ENCODE measurements around the gene TALDO1.

DNA sequence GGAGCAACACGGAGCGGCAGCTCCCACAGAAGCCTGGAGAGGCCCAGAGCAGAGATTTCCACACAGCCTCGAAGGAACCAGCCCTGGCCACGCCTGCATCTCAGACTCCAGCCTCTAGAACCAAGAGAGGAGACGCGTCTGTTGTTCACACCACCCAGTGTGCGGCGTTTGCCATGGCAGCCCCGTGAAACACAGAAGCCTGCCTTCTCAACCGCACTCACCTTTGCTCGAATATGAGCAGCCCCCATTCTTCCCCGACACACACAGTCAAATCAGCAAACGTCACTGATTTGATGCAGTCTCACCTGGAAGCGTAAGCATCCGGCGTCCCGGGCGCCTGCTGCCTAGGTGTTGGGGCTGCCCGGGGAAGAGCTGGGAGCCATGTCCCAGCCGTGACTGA, 14.2 kb upstream of the TALDO1 start:
- TF ChIP-seq, protein P1, sequence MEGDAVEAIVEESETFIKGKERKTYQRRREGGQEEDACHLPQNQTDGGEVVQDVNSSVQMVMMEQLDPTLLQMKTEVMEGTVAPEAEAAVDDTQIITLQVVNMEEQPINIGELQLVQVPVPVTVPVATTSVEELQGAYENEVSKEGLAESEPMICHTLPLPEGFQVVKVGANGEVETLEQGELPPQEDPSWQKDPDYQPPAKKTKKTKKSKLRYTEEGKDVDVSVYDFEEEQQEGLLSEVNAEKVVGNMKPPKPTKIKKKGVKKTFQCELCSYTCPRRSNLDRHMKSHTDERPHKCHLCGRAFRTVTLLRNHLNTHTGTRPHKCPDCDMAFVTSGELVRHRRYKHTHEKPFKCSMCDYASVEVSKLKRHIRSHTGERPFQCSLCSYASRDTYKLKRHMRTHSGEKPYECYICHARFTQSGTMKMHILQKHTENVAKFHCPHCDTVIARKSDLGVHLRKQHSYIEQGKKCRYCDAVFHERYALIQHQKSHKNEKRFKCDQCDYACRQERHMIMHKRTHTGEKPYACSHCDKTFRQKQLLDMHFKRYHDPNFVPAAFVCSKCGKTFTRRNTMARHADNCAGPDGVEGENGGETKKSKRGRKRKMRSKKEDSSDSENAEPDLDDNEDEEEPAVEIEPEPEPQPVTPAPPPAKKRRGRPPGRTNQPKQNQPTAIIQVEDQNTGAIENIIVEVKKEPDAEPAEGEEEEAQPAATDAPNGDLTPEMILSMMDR (IDR thresholded peaks at IDR 0.05), result no peak
- no peak for TF ChIP-seq POLR2A (IDR thresholded peaks at IDR 0.05)
